ENCODE data around the gene BCL10.

DNA sequence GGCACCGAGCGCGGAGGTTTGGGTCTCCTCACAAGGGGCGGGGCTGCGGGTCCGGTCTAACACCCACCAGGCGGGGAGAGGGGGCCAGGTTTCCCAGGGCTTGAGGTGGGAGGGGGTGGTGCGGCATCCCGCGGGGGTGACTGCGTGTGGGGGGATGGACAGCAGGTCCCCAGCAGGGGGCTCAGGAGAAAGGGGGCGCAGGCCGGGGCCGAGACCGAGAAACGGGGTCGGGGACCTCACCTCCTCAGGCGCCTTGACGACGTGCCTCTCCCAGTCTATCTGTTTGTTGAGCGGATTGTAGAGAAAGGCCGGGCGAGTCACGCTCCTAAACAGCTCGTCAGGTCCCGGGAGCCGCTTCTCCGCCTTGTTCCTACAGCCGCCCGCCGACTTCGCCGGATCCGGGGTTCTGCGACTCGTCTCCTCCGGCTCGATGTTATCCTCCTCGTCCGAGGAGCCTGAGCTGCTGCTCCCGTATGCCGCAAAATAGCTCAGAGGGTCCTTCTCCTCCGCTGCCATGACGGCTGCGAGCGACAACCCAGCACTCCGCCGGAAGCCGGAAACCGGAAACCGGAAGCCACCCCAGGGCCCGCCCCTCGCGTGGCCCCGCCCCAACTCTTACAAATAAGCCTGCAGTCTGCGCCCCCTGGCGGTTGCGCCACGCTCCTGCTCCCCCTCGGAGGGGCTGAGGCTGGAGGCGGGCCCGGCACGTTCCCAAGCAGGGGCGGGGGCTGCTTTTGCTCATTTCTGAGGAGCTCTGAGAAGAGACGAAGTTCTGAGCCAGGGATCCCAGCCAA lies 17.1 kb downstream of the BCL10 start, which contains the start of gene C1orf52:
- TF ChIP-seq, protein P1, sequence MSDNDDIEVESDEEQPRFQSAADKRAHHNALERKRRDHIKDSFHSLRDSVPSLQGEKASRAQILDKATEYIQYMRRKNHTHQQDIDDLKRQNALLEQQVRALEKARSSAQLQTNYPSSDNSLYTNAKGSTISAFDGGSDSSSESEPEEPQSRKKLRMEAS (IDR thresholded peaks at IDR 0.05), result peak; percentile 28; the same call in 1 of the 2 replicates
- TF ChIP-seq, protein P2, sequence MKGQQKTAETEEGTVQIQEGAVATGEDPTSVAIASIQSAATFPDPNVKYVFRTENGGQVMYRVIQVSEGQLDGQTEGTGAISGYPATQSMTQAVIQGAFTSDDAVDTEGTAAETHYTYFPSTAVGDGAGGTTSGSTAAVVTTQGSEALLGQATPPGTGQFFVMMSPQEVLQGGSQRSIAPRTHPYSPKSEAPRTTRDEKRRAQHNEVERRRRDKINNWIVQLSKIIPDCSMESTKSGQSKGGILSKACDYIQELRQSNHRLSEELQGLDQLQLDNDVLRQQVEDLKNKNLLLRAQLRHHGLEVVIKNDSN (IDR thresholded peaks at IDR 0.05), result no peak
- no peak for TF ChIP-seq CEBPB (IDR thresholded peaks at IDR 0.05)
